ENCODE measurements around the gene VMAC. TPM values are rescaled to one million over a fixed set of nuclear protein-coding genes. Genes with fewer than 3 reads are reported as not detected.

Gene VMAC
- total and polyA plus RNA-seq, 2 of the 13 experiments (the other 11 are each of a cell fraction or from before 2014, with no cell fraction given) = 2.4 TPM

GRCh38 chr19:5891938-5892771 is 12.5 kb upstream of the VMAC start (continued):
- TF ChIP-seq THAP7 (CRISPR knock-in tag; IDR thresholded peaks at IDR 0.05) (no peak), GTF2F1 (IDR thresholded peaks at IDR 0.05; ENCODE audit: low read length) (no peak), IKZF4 (CRISPR knock-in tag; IDR thresholded peaks at IDR 0.05; ENCODE audit: borderline replicate concordance, low read depth, not compliant biosample characterization) (no peak), ZNF878 (CRISPR knock-in tag; IDR thresholded peaks at IDR 0.05) (peak; percentile 49; the same call in 1 of the 2 replicates), ZNF33A (CRISPR knock-in tag; IDR thresholded peaks at IDR 0.05; ENCODE audit: borderline replicate concordance) (no peak), ZFX (CRISPR knock-in tag; IDR thresholded peaks at IDR 0.05; ENCODE audit: low read depth) (peak; percentile 75), ATF7 (IDR thresholded peaks at IDR 0.05) (no peak), ATF7 (CRISPR knock-in tag; IDR thresholded peaks at IDR 0.05) (no peak), DNMT1 (CRISPR knock-in tag; IDR thresholded peaks at IDR 0.05) (0 out of 2 replicates have a peak, but pooled peaks have one; percentile 39), ZNF788 (CRISPR knock-in tag; IDR thresholded peaks at IDR 0.05; ENCODE audit: borderline replicate concordance) (peak; percentile 16; the same call in 1 of the 2 replicates), KDM5B (CRISPR knock-in tag; IDR thresholded peaks at IDR 0.05; ENCODE audit: borderline replicate concordance) (peak; percentile 62; the same call in 1 of the 2 replicates), WIZ (CRISPR knock-in tag; IDR thresholded peaks at IDR 0.05) (no peak), ZNF740 (CRISPR knock-in tag; IDR thresholded peaks at IDR 0.05) (no peak), ZNF205 (CRISPR knock-in tag; IDR thresholded peaks at IDR 0.05) (peak; percentile 35; the same call in 1 of the 2 replicates), ZFP1 (CRISPR knock-in tag; IDR thresholded peaks at IDR 0.05) (peak; percentile 48; the same call in 1 of the 2 replicates)
- TF ChIP-seq, protein P1, sequence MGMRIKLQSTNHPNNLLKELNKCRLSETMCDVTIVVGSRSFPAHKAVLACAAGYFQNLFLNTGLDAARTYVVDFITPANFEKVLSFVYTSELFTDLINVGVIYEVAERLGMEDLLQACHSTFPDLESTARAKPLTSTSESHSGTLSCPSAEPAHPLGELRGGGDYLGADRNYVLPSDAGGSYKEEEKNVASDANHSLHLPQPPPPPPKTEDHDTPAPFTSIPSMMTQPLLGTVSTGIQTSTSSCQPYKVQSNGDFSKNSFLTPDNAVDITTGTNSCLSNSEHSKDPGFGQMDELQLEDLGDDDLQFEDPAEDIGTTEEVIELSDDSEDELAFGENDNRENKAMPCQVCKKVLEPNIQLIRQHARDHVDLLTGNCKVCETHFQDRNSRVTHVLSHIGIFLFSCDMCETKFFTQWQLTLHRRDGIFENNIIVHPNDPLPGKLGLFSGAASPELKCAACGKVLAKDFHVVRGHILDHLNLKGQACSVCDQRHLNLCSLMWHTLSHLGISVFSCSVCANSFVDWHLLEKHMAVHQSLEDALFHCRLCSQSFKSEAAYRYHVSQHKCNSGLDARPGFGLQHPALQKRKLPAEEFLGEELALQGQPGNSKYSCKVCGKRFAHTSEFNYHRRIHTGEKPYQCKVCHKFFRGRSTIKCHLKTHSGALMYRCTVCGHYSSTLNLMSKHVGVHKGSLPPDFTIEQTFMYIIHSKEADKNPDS (CRISPR knock-in tag; IDR thresholded peaks at IDR 0.05) = no peak
- TF ChIP-seq, protein P2, sequence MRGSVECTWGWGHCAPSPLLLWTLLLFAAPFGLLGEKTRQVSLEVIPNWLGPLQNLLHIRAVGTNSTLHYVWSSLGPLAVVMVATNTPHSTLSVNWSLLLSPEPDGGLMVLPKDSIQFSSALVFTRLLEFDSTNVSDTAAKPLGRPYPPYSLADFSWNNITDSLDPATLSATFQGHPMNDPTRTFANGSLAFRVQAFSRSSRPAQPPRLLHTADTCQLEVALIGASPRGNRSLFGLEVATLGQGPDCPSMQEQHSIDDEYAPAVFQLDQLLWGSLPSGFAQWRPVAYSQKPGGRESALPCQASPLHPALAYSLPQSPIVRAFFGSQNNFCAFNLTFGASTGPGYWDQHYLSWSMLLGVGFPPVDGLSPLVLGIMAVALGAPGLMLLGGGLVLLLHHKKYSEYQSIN (CRISPR knock-in tag; IDR thresholded peaks at IDR 0.05; ENCODE audit: borderline replicate concordance) = no peak
- TF ChIP-seq, protein P3, sequence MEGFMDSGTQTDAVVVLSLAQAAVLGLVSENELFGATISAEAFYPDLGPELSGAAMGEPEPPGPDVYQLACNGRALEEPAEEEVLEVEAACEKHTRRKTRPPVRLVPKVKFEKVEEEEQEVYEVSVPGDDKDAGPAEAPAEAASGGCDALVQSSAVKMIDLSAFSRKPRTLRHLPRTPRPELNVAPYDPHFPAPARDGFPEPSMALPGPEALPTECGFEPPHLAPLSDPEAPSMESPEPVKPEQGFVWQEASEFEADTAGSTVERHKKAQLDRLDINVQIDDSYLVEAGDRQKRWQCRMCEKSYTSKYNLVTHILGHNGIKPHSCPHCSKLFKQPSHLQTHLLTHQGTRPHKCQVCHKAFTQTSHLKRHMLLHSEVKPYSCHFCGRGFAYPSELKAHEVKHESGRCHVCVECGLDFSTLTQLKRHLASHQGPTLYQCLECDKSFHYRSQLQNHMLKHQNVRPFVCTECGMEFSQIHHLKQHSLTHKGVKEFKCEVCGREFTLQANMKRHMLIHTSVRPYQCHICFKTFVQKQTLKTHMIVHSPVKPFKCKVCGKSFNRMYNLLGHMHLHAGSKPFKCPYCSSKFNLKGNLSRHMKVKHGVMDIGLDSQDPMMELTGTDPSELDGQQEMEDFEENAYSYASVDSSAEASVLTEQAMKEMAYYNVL (CRISPR knock-in tag; IDR thresholded peaks at IDR 0.05; ENCODE audit: borderline replicate concordance) = peak; percentile 46; the same call in 1 of the 2 replicates
- TF ChIP-seq, protein P4, sequence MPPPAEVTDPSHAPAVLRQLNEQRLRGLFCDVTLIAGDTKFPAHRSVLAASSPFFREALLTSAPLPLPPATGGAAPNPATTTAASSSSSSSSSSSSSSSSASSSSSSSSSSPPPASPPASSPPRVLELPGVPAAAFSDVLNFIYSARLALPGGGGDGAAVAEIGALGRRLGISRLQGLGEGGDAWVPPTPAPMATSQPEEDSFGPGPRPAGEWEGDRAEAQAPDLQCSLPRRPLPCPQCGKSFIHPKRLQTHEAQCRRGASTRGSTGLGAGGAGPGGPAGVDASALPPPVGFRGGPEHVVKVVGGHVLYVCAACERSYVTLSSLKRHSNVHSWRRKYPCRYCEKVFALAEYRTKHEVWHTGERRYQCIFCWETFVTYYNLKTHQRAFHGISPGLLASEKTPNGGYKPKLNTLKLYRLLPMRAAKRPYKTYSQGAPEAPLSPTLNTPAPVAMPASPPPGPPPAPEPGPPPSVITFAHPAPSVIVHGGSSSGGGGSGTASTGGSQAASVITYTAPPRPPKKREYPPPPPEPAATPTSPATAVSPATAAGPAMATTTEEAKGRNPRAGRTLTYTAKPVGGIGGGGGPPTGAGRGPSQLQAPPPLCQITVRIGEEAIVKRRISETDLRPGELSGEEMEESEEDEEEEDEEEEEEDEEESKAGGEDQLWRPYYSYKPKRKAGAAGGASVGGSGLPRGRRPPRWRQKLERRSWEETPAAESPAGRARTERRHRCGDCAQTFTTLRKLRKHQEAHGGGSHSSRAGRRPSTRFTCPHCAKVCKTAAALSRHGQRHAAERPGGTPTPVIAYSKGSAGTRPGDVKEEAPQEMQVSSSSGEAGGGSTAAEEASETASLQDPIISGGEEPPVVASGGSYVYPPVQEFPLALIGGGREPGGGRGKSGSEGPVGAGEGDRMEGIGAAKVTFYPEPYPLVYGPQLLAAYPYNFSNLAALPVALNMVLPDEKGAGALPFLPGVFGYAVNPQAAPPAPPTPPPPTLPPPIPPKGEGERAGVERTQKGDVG (CRISPR knock-in tag; IDR thresholded peaks at IDR 0.05; ENCODE audit: borderline replicate concordance) = peak; percentile 66
